Epithelial cell of prostate (primary cell): ENCODE measurements around the gene DTNA.

Experiments
- DNase-seq: peaks from one replicate; pipeline ENCODE4 v3.0.0-alpha.2; 2011; ENCODE audit warnings: low read depth, low spot score
- H3K27ac ChIP-seq: fragments of 450-650 bp; 2 replicates; pipeline ENCODE4 v1.5.1; 2017; ENCODE audit warnings: mild to moderate bottlenecking

The DTNA gene

DNA sequence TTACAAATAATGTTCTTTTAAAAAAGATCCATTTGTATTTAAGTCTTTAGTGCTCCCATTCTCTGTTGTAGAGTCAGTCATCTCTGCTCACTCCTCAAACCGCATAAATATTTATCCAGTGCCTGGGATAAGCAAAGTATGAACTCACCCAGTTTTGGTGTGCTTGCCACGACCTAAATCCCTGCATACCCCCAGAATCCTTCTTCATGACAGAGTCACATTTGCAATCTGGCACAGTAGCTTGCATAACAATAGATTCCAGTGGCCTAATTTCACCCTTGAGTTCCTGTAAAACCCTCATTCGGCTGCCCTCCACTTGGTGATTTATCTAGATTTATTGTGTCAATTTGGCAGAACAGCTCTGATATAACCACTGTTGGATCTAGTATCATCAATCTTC, 92.9 kb downstream of the DTNA start:
- no peak overlapping the region for H3K27ac ChIP-seq
- DNase-seq = no peak

DNA sequence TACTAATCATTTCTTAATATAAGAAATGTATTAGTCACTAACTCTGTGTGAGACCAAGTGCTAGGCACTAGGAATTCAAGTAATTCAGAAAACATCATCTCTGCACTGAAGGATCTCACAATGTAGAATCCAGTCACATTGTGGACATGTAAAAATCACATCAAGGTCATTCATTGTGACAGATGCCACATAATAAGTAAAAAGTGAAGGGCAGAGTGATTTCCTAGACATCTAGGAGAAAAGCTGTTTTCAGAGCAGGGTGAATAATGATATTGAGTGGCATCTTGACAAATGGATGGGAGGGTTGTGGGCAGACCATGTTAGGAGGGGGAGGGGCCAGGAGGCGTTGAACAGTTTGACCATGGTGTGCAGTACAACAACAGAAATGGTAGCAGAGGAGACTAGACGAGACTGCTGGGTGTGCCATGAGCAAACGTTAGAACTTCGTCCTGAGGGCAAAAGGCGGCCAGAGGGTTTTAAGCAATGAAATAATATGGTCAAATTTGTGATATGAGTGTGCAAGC, 93.8 kb downstream of the DTNA start:
- H3K27ac ChIP-seq = no peak overlapping the region
- DNase-seq = no peak

DNA sequence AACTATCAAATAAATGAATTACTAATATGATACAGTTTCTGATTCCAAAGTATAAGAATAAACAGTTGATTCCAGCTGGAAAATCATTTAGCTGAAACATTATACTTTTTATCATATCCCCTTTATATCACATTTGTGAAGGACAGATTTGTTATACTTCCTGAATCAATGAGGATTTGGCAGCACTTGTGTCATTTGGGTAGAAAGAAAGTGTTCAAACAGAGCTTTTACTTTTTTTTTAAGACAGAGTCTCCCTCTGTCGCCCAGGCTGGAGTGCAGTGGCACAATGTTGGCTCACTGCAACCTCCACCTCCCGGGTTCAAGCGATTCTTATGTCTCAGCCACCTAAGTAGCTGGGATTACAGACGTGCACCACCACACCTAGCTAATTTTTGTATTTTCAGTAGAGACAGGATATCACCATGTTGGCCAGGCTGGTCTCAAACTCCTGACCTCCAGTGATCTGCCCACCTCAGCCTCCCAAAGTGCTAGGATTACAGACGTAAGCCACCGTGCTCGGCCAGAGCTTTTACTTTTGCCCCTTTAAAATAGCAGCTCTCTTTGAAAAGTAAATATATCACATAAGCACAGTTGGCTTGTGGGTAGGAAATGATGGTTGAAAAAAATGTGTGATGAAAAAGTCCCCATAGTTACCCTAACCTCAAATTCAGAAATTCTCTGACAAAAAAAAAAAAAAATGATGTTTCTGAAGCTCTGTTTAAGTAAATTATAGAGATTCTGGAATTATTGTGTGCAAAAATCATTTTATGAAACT, 95.2 kb downstream of the DTNA start:
- H3K27ac ChIP-seq = no peak overlapping the region
- no peak for DNase-seq

DNA sequence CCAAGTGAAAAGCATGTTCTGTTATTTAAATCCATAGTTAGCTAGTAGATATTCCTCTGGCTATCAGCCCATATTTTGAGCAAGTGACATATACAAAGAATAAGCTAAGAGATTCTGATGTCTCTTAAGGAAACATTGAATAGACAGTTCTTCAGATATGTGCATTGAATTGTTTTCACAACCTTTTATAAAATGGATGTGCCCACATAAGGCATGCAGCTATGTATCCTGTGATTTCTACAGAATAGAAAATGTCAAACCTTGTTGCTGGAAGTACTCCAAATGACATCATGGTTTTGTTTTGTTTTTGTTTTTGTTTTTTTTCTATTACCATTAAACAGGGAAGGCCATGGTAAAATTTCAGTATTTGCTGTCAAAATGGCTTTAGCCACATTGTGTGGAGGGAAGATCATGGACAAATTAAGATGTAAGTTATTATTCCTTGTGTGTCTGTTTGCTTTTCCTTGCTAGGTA, 95.8 kb downstream of the DTNA start:
- DNase-seq = no peak

DNA sequence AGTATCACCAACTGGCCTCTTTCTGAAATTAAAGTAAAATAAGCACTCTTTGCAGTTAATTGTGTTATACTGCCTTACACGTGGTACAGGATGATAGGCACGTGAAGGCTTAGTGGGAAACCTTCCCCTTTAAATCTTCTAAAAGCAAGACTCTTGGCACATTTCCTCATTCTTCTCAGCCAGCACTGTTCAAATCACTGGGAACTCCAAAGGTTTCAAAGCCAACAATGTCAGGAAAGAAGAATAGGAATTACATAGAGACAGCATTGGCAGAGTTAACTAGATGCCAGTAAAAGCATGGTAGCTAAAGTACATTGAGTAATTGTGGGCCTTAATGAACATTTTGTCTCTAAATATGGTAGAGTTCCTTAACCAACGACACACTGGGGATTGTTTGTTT, 96.4 kb downstream of the DTNA start:
- H3K27ac ChIP-seq = no peak overlapping the region
- DNase-seq = no peak

More for the DNA sequence above, 95.8 kb downstream of the DTNA start:
- H3K27ac ChIP-seq = no peak overlapping the region

DNA sequence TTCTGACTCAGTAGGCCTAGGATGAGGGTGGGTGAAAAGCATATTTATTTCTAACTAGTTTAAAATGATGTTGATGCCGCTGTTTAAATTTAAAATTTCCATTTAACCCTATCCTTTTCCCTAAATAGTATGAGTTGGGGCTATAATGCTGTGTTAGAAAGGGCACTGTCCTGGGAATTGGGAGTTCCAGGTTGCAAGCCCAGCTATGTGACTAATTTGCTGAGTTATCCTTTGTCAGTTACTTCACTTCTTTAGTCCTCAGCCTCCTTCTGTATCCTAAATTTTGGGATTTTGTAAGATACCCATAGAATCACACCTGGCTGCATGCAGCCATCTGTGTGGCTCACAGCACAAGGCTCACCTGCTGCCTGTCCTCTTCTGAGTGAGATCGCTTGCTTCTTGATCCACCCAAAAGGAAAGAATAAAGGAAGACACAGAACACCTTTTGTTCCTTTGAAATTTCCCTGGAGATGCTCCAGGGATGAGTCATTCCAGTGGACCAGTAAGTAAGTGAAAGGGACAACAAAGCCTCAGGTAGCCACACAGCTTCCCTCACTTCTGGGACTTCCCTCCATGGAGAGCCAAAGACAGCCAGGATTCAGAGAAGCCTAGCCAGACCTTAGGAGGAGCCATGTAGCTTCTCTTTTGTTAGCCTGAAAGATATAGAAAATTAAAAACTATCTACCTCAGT, 97.2 kb downstream of the DTNA start:
- H3K27ac ChIP-seq = no peak overlapping the region
- no peak for DNase-seq

DNA sequence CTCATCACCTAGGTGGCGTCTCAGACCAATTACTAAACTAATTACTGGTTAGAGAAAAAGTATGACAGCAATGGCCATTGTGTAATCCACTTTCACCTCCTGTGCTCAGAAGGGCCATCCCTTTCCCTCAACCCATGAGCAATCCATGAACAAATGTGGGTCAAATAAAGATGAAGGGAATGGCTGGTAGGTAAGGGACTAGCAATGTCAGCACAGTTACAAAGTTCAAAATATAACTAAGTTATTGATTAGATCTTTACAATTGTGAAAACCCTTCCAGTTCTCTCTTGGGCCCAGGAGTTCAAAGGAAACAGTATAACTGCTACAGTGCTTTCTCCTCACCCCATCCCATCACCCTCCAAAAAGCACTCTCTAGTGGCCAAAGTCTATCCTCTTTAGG, 98.3 kb downstream of the DTNA start:
- DNase-seq = no peak
- no peak overlapping the region for H3K27ac ChIP-seq

DNA sequence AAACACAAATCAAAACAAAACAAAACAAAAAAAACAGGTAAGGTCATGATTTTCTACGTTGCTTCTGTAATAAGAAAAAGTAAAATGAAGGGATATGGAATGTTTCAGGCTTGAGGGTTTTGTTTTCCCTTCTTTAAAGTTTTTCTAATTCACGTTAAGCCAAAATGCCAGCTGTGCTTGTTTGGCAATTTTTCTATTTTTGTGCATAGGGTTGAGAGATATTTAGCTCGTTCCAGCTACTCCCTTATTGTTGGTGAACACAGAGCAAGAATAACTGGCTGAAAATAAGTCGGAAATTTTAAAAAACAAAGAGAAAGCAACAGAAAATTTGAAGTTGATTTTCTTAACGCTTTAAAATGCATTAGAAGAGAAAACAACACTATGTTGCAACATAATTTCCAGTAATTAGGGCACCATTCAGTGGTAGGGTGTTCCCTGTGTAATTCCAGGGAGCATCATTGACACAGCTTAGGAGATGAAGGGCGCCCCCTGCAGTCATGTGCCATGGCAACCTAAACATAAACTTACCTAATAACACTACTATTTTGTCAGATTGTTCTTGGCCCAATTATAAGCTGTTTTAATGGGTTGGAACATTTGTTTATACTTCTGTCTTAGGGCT, 99.5 kb downstream of the DTNA start:
- DNase-seq = no peak

DNA sequence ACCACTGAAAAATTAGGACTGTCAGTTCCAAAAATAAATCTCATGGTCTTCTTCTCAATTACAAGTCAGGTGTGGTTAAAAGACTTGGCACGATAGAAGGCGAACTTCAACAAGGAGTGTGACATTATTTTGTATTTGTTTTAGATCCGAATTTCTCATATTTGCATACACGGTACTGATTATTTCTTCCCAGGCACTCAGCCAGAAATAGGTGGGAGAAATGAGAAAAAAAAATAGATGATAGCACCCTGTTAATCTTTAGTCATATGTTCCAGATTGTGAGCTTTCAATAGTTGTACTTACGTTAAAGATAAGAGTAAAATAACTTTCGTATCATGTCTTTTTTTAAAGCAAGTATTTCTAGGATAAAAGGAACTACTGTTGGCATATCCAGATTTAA, 106.1 kb downstream of the DTNA start:
- no peak for DNase-seq
- no peak overlapping the region for H3K27ac ChIP-seq

More for the DNA sequence above, 99.5 kb downstream of the DTNA start:
- H3K27ac ChIP-seq = no peak overlapping the region

DNA sequence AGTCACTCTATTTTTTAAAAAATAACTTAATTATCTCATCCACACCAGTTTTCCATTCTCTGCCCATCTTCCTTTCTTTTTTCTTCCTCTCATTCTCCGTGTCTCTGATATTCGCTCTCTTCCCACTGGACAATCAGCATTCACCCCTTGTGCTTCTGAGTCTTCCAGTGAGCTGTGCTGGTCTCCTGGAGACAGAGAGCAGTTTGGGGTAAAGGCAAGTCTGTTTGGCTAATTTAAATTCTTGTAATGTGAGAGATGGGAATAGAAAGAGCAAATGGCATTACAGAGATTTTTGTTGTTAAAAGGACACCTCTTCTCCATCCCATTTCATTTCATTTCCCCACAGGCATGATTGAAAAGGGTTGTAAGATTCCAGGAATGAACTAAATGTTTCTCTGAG, 107.5 kb downstream of the DTNA start:
- H3K27ac ChIP-seq = no peak overlapping the region
- DNase-seq = no peak

DNA sequence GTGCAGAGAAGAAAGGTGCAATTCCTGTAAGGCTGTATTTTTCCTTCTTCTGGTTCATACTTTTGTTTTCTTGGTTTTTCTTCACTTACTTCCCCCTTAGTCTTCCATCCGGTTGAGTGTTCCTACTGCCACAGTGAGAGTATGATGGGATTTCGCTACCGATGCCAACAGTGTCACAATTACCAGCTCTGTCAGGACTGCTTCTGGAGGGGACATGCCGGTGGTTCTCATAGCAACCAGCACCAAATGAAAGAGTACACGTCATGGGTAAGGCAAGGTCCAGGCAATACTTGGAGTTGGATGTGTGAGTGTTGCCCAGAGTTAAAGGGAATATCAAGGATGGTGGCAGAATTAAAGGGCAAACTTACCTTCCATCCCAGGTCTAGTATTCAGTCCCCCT, 108.0 kb downstream of the DTNA start:
- H3K27ac ChIP-seq = no peak overlapping the region
- no peak for DNase-seq

DNA sequence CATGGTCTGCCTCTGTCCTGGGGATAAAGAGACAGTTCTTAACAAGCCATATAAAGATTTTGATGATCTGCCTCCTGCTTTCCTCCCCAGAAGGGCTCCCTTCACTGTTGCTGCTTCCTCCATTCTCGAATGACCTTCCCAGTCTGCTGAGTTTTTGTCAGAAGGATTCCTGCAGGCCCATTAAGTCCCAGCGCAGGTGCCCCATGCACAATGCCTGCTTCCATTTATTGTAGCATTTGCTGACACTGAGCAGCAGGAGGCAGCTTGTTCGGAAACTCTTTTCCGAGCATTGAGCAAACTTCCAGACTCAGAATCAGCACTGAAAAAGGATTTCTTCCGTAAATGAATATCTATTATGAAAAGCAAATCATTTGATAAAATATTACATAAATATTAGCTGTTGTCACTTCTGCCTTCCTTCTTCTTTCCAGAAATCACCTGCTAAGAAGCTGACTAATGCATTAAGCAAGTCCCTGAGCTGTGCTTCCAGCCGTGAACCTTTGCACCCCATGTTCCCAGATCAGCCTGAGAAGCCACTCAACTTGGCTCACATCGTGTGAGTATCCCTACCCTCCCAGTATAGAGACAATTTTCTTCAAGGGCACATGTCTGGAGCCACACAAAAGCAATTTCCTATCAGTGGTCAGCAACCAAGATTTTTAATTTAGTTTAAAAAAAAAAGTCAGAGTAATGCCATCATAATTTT, 110.4 kb downstream of the DTNA start:
- H3K27ac ChIP-seq = no peak overlapping the region
- no peak for DNase-seq

DNA sequence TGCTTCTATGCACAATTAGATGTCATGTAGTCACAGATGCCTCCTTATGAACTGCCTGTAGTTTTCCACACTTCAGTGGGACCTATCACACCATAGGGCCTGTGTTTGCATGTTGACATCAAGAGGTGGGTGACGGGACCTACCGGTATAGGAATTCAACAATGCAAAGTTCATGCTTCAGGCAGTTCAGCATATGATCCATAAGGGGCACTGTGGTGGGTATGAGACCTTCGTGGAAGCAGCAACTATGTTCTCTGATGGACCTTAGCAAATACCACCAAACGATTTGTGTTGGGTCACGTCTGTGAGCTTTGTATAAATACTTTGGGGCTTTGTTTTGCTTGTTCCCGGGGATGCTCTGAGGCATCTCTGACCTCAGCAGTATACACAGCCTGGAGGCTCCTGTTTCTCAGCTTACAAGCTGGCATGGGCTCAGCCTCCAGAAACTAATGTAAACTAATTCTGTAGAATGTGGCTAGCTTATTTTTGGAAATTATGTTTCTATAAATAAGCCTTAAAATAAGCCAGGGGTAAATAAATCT, 111.6 kb downstream of the DTNA start:
- DNase-seq = no peak
- no peak overlapping the region for H3K27ac ChIP-seq

DNA sequence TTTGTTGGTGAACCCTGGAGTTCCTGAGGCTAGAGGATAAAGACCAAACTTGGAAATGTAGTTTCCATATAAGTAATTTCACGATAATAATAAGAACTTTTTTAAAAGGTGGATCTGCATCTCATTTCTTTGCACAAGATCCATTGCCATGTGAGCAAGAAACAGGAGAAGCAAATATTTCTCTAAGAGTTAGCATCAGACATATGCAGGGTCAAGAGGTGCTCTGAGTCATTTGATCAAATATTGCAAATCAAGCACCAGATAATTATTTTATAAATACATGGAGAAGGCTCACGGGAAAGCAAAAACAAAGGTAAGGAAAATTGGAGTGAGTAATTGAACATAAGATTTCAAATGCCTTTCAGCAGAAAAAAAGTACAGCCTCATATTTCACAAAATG, 118.0 kb downstream of the DTNA start:
- no peak for DNase-seq
- no peak overlapping the region for H3K27ac ChIP-seq

DNA sequence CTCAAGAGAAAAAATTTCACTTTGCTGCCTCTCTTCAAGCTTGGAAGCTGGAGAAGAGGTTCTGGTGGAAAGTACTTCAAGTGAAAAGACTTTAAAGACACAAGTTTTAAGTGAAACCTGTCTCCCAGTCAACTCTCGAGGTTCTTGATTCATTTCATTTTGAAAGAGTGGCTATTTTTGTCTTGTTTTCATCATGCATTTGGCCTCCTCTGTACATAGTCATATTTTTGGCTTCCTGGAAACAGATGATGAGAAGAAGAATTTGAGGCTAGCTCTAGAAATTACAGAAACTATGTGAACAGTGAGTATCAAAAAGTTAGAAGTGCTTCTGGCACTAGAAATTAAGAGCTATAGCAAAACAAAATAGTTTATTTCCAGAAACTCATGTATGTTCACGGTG, 124.8 kb downstream of the DTNA start:
- H3K27ac ChIP-seq = no peak overlapping the region
- no peak for DNase-seq

DNA sequence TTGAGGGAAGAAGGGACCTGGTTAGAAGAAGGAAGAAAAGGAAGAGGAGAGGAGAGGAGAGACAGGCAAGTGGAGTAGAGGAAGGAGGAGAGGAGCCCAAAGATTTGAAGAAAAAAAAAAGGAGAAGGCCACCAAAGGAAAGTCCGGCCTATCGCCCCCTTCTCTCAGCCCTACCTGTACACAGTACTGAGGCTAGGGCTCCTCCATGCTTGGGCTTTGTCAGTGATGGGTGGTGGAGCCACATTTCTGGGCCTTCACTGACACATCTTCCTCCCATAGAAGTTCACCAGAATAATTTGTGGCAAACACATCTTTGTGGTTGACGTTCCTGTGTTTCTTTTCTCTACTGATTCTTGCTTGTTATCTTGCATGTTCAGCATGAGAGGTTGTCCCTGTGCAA, 125.4 kb downstream of the DTNA start:
- H3K27ac ChIP-seq = no peak overlapping the region
- DNase-seq = no peak

DNA sequence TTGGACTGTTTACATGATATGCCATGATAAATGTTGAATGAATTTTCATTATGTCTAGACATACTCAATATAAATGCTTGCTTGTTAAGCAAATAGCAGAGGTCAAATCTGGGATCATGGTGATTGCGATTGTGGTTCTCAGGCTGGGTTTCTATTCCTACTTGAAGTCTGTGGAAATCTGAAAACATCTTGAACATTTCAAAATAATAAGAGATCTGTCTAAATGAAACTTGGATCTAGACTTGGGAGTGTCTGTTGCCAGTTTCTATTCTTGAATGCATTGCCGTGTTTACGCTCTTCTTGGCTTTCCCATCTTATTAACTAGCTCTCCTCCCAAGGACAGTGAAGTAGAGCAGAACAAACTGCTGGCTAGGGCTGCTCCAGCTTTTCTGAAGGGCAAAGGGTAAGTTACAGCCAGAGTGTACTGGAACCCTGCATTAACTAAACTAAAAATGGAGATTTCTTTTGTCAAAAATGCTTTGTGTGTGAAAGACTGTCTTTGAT, 127.7 kb downstream of the DTNA start:
- no peak overlapping the region for H3K27ac ChIP-seq
- DNase-seq = no peak

DNA sequence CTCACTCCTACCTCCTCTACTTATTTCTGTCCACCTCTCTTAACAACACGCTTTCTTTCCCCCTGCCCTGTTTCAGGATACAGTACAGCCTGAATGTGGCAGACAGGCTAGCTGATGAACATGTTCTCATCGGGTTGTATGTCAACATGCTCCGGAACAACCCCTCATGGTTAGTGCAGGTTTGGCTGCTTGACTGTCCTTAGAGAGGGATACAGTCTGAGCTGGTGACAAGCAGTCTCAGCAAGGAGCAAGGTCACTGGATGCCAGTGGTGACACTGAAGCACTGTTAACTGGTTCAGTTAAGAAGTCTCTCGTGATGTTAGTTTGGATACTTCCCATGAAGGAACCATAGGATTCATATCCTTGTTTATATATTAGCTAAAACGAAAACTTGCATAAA, 128.6 kb downstream of the DTNA start:
- H3K27ac ChIP-seq = no peak overlapping the region
- DNase-seq = no peak

DNA sequence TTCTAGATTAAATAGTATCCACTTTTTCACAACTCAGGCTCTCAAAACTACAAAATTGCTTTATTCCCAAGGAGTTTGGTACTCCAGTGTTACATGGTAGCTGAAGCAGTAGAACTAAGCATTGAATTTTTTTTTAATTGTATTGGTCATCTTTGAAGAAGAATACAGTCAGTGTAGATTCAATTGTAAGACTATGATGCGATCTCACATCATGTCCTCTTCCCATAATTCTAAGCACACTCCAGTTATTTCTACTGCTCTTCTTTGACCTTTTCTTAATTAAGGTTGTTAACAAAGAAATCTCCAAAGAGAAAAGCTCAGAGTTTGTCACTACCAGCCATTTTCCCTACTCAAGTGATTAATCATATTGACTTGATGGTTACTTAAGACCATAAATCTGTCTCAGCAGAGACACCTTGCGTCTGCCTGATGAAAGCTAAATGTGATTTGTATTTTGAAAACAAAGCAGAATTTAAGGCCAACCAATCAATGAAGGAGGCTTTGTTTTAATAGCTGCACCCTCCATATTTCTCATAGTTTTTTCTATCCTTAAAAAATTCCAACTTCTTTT, 130.2 kb downstream of the DTNA start:
- H3K27ac ChIP-seq = no peak overlapping the region
- no peak for DNase-seq

DNA sequence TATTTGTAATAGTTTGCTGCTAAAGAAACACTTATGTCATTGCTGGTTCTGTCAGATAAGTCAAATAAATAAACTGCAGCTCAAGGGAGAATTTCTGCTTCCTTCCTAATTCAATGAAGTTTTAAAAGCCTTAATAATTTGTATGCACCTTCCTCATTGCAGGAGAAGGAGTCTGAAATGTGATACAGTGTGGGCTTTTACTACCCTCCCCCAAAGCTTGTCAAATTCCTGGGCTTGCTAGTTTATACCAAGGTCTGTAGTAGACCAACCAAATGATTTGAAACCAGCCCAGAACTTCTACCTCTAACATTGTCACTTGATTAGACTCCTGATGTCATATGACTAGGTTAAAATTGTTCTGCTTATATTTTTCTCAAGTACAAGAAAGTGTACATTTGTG, 131.8 kb downstream of the DTNA start:
- no peak overlapping the region for H3K27ac ChIP-seq
- no peak for DNase-seq
